Measurements from ENCODE around the gene TRMT1.

TRMT1 gene

GRCh38 chr19:13132471-13133180 lies 16.1 kb upstream of the TRMT1 start:
- H3K18ac ChIP-seq (ENCODE audit: low read depth in 1 of 2, low read length in 2 of 2): no peak overlapping the region
- H3K4me3 ChIP-seq (ENCODE audit: insufficient read depth in 1 of 2, low read depth in 1 of 2, low read length in 2 of 2): no peak overlapping the region
- no peak overlapping the region for H2AK5ac ChIP-seq (ENCODE audit: low read length, severe bottlenecking)
- no peak overlapping the region for H2BK5ac ChIP-seq (ENCODE audit: low read depth, low read length, poor library complexity, severe bottlenecking)
- H2AFZ ChIP-seq (ENCODE audit: low read depth, low read length): no peak overlapping the region
- H3K14ac ChIP-seq (ENCODE audit: low read length in 2 of 2): no peak overlapping the region
- peak overlapping the region; percentile 49 for H3K9ac ChIP-seq (ENCODE audit: low read length)
- no peak overlapping the region for H4K8ac ChIP-seq (ENCODE audit: low read length)
- H3K4me1 ChIP-seq (ENCODE audit: control insufficient read depth, insufficient read depth, low read depth, low read length): peaks cover 16% of the 10 kb centered on the region
- H3K9me3 ChIP-seq (ENCODE audit: control insufficient read depth, low read length): no peaks in the 10 kb centered on the region
- H4K91ac ChIP-seq (ENCODE audit: low read length): no peak overlapping the region
- no peak overlapping the region for H2BK15ac ChIP-seq (ENCODE audit: low read depth, poor library complexity, severe bottlenecking)
- H3K27me3 ChIP-seq (ENCODE audit: control insufficient read depth in 1 of 2, insufficient read depth in 1 of 2, low read length in 2 of 2): no peaks in the 10 kb centered on the region
- H3K4me2 ChIP-seq (ENCODE audit: low read length, poor library complexity, severe bottlenecking): no peak overlapping the region
- H2BK120ac ChIP-seq (ENCODE audit: low read depth, low read length): no peak overlapping the region
- peaks cover 36% of the 10 kb centered on the region for H3K79me1 ChIP-seq (replicated peaks; ENCODE audit: low read length, poor library complexity, severe bottlenecking)
- H3K23ac ChIP-seq (ENCODE audit: low read length in 2 of 2): no peak overlapping the region
- H3K4ac ChIP-seq (ENCODE audit: low read depth in 1 of 2, low read length in 2 of 2): no peak overlapping the region
- no peak overlapping the region for H3K27ac ChIP-seq (ENCODE audit: low read length, poor library complexity, severe bottlenecking)
- peak; percentile 52 for DNase-seq
- H3K36me3 ChIP-seq (ENCODE audit: control insufficient read depth in 1 of 2, insufficient read depth in 2 of 2, low read depth in 1 of 2, low read length in 2 of 2): peaks cover 39 to 60% of the 10 kb centered on the region in 2 experiments
- H2BK12ac ChIP-seq (ENCODE audit: low read length in 2 of 2): no peak overlapping the region
- 92% methylated on average over 8 of the region's 8 CpGs for WGBS

GRCh38 chr19:13130886-13131490 lies 14.4 kb upstream of the TRMT1 start:
- no peak overlapping the region for H3K4me3 ChIP-seq (ENCODE audit: insufficient read depth in 1 of 2, low read depth in 1 of 2, low read length in 2 of 2)
- no peak overlapping the region for H3K4ac ChIP-seq (ENCODE audit: low read depth in 1 of 2, low read length in 2 of 2)
- no peaks in the 10 kb centered on the region for H3K27me3 ChIP-seq (ENCODE audit: control insufficient read depth in 1 of 2, insufficient read depth in 1 of 2, low read length in 2 of 2)
- peaks cover 16% of the 10 kb centered on the region for H3K4me1 ChIP-seq (ENCODE audit: control insufficient read depth, insufficient read depth, low read depth, low read length)
- H2AFZ ChIP-seq (ENCODE audit: low read depth, low read length): no peak overlapping the region
- no peak overlapping the region for H3K4me2 ChIP-seq (ENCODE audit: low read length, poor library complexity, severe bottlenecking)
- no peak overlapping the region for H4K91ac ChIP-seq (ENCODE audit: low read length)
- DNase-seq: no peak
- H2BK120ac ChIP-seq (ENCODE audit: low read depth, low read length): no peak overlapping the region
- no peak overlapping the region for H2BK15ac ChIP-seq (ENCODE audit: low read depth, poor library complexity, severe bottlenecking)
- no peak overlapping the region for H3K14ac ChIP-seq (ENCODE audit: low read length in 2 of 2)
- peak overlapping the region; percentile 21 for H3K9ac ChIP-seq (ENCODE audit: low read length)
- H3K18ac ChIP-seq (ENCODE audit: low read depth in 1 of 2, low read length in 2 of 2): no peak overlapping the region
- WGBS: 99% methylated on average over 3 of the region's 3 CpGs
- H3K23ac ChIP-seq (ENCODE audit: low read length in 2 of 2): no peak overlapping the region
- no peak overlapping the region for H3K27ac ChIP-seq (ENCODE audit: low read length, poor library complexity, severe bottlenecking)
- peaks cover 25% of the 10 kb centered on the region for H3K79me1 ChIP-seq (replicated peaks; ENCODE audit: low read length, poor library complexity, severe bottlenecking)
- H3K36me3 ChIP-seq (ENCODE audit: control insufficient read depth in 1 of 2, insufficient read depth in 2 of 2, low read depth in 1 of 2, low read length in 2 of 2): peaks cover 28 to 52% of the 10 kb centered on the region in 2 experiments
- H2BK12ac ChIP-seq (ENCODE audit: low read length in 2 of 2): peak overlapping the region in 1 of 2 experiments; percentile 11
- H2AK5ac ChIP-seq (ENCODE audit: low read length, severe bottlenecking): peak overlapping the region; percentile 13
- H2BK5ac ChIP-seq (ENCODE audit: low read depth, low read length, poor library complexity, severe bottlenecking): no peak overlapping the region
- no peaks in the 10 kb centered on the region for H3K9me3 ChIP-seq (ENCODE audit: control insufficient read depth, low read length)
- H4K8ac ChIP-seq (ENCODE audit: low read length): no peak overlapping the region

GRCh38 chr19:13129384-13129783 lies 12.8 kb upstream of the TRMT1 start:
- Histone ChIP-seq H2AK5ac (ENCODE audit: low read length, severe bottlenecking) (no peak overlapping the region), H4K91ac (ENCODE audit: low read length) (no peak overlapping the region), H3K9me3 (ENCODE audit: control insufficient read depth, low read length) (no peaks in the 10 kb centered on the region), H3K4me1 (ENCODE audit: control insufficient read depth, insufficient read depth, low read depth, low read length) (peaks cover 14% of the 10 kb centered on the region), H3K4me3 (ENCODE audit: insufficient read depth in 1 of 2, low read depth in 1 of 2, low read length in 2 of 2) (no peak overlapping the region), H3K79me1 (replicated peaks; ENCODE audit: low read length, poor library complexity, severe bottlenecking) (peaks cover 12% of the 10 kb centered on the region), H3K27ac (ENCODE audit: low read length, poor library complexity, severe bottlenecking) (no peak overlapping the region), H3K27me3 (ENCODE audit: control insufficient read depth in 1 of 2, insufficient read depth in 1 of 2, low read length in 2 of 2) (no peaks in the 10 kb centered on the region), H3K4ac (ENCODE audit: low read depth in 1 of 2, low read length in 2 of 2) (no peak overlapping the region), H3K18ac (ENCODE audit: low read depth in 1 of 2, low read length in 2 of 2) (no peak overlapping the region), H2BK12ac (ENCODE audit: low read length in 2 of 2) (no peak overlapping the region), H3K36me3 (ENCODE audit: control insufficient read depth in 1 of 2, insufficient read depth in 2 of 2, low read depth in 1 of 2, low read length in 2 of 2) (peaks cover 13 to 44% of the 10 kb centered on the region in 2 experiments), H3K4me2 (ENCODE audit: low read length, poor library complexity, severe bottlenecking) (no peak overlapping the region), H3K14ac (ENCODE audit: low read length in 2 of 2) (no peak overlapping the region), H4K8ac (ENCODE audit: low read length) (no peak overlapping the region), H2BK120ac (ENCODE audit: low read depth, low read length) (no peak overlapping the region), H3K9ac (ENCODE audit: low read length) (no peak overlapping the region), H2BK15ac (ENCODE audit: low read depth, poor library complexity, severe bottlenecking) (no peak overlapping the region), H3K23ac (ENCODE audit: low read length in 2 of 2) (no peak overlapping the region), H2BK5ac (ENCODE audit: low read depth, low read length, poor library complexity, severe bottlenecking) (no peak overlapping the region), H2AFZ (ENCODE audit: low read depth, low read length) (no peak overlapping the region)
- DNase-seq: no peak
- 97% methylated on average over 9 of the region's 9 CpGs for WGBS

GRCh38 chr19:13128583-13128982 lies 12.0 kb upstream of the TRMT1 start:
- no peaks in the 10 kb centered on the region for H3K27me3 ChIP-seq (ENCODE audit: control insufficient read depth in 1 of 2, insufficient read depth in 1 of 2, low read length in 2 of 2)
- no peak overlapping the region for H2AK5ac ChIP-seq (ENCODE audit: low read length, severe bottlenecking)
- H3K14ac ChIP-seq (ENCODE audit: low read length in 2 of 2): no peak overlapping the region
- H2BK12ac ChIP-seq (ENCODE audit: low read length in 2 of 2): no peak overlapping the region
- 80% methylated on average over 1 of the region's 1 CpG for WGBS
- no peaks in the 10 kb centered on the region for H3K9me3 ChIP-seq (ENCODE audit: control insufficient read depth, low read length)
- H3K79me1 ChIP-seq (replicated peaks; ENCODE audit: low read length, poor library complexity, severe bottlenecking): peaks cover 13% of the 10 kb centered on the region
- H2BK15ac ChIP-seq (ENCODE audit: low read depth, poor library complexity, severe bottlenecking): no peak overlapping the region
- H3K4me1 ChIP-seq (ENCODE audit: control insufficient read depth, insufficient read depth, low read depth, low read length): peaks cover 14% of the 10 kb centered on the region
- DNase-seq: no peak
- no peak overlapping the region for H2BK5ac ChIP-seq (ENCODE audit: low read depth, low read length, poor library complexity, severe bottlenecking)
- H3K9ac ChIP-seq (ENCODE audit: low read length): no peak overlapping the region
- no peak overlapping the region for H3K4me2 ChIP-seq (ENCODE audit: low read length, poor library complexity, severe bottlenecking)
- no peak overlapping the region for H2BK120ac ChIP-seq (ENCODE audit: low read depth, low read length)
- no peak overlapping the region for H3K18ac ChIP-seq (ENCODE audit: low read depth in 1 of 2, low read length in 2 of 2)
- H4K8ac ChIP-seq (ENCODE audit: low read length): no peak overlapping the region
- H2AFZ ChIP-seq (ENCODE audit: low read depth, low read length): no peak overlapping the region
- H4K91ac ChIP-seq (ENCODE audit: low read length): no peak overlapping the region
- no peak overlapping the region for H3K4me3 ChIP-seq (ENCODE audit: insufficient read depth in 1 of 2, low read depth in 1 of 2, low read length in 2 of 2)
- H3K27ac ChIP-seq (ENCODE audit: low read length, poor library complexity, severe bottlenecking): no peak overlapping the region
- peaks cover 13 to 40% of the 10 kb centered on the region in 2 experiments for H3K36me3 ChIP-seq (ENCODE audit: control insufficient read depth in 1 of 2, insufficient read depth in 2 of 2, low read depth in 1 of 2, low read length in 2 of 2)
- no peak overlapping the region for H3K23ac ChIP-seq (ENCODE audit: low read length in 2 of 2)
- no peak overlapping the region for H3K4ac ChIP-seq (ENCODE audit: low read depth in 1 of 2, low read length in 2 of 2)
